GM12872 (cell line): Measurements from ENCODE around the gene EFHC2.

Source experiments
- CTCF ChIP-seq: IDR thresholded peaks from 3 replicates; pipeline ENCODE4 v1.5.1; 2011; ENCODE audit warnings: low read depth, mild to moderate bottlenecking, low read length, moderate library complexity; ENCODE audit not compliant: insufficient read depth

The EFHC2 gene

GRCh38 chrX:44147130-44147529, 196.3 kb downstream of the EFHC2 start:
- no peak for TF ChIP-seq CTCF

- no peak for TF ChIP-seq CTCF
These were observed 199.1 kb downstream of the EFHC2 start for GRCh38 chrX:44144177-44144945.

GRCh38 chrX:44143061-44143602, 200.3 kb downstream of the EFHC2 start:
- TF ChIP-seq CTCF: no peak

DNA sequence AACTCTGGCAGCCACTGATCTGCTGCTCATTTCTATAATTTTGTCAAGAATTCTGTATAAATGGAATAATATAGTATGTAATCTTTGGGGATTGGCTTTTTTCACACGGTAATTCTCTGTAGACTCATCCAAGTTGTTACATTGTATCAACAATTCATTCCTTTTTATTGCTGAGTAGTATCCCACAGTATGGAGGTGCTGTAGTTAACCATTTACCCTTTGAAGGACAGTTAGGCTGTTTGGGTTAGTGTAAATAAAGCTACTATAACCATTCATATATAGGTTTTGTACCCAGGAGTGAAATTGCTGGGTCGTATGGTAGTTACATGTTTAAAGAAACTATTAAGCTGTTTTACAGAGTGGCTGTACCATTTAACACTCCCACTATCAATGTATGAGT, 213.3 kb downstream of the EFHC2 start:
- no peak for TF ChIP-seq CTCF

- no peak for TF ChIP-seq CTCF
These were observed 230.1 kb downstream of the EFHC2 start for GRCh38 chrX:44113337-44113736.

GRCh38 chrX:44106864-44107263, 236.6 kb downstream of the EFHC2 start:
- TF ChIP-seq CTCF: no peak

DNA sequence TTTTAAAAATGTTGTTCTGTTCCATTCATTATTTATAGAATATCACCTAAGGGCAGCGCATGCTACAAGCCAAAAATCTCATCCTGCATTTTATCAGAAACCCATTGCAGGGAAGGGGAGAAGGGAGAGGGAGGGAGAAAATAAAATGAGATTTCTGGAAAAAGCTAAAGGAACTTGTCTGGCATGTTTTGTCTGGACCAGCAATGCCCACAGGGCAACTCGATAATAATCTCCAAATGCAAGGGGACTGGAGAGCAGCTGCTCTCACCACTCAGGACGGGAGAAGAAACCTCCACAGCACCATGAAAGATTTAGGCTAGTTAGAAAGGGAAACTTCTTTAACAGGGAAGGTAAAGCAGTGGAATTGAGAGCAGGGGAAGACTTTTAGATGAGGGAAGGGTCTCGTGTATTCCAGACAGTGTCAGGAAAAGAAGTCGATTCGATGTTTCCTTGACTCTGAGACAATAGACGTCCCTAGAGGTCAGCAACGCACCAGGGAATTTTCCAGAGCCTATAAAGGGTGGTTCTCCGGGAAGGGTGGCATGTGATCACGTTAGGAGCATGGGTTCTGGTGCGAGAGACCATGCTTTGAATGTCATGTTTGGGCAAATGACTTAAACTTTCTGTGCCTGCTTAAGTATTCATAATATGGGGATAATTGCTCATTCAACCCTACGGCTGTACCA, 238.1 kb downstream of the EFHC2 start:
- TF ChIP-seq CTCF: no peak
